GM19397 (cell line): ENCODE data around the gene FASTKD1.
"Not testable (repeated sequence)": the region's sequence is repeated elsewhere in the genome, so short reads cannot be mapped to it uniquely, and the experiment has no call there.

Experiments
- ATAC-seq: cut with Tn5 transposase; IDR thresholded peaks from one replicate; pipeline ENCODE4 v1.9.1; 2021; ENCODE audit warnings: mild to moderate bottlenecking, moderate library complexity; ENCODE audit not compliant: unreplicated experiment

The FASTKD1 gene, protein sequence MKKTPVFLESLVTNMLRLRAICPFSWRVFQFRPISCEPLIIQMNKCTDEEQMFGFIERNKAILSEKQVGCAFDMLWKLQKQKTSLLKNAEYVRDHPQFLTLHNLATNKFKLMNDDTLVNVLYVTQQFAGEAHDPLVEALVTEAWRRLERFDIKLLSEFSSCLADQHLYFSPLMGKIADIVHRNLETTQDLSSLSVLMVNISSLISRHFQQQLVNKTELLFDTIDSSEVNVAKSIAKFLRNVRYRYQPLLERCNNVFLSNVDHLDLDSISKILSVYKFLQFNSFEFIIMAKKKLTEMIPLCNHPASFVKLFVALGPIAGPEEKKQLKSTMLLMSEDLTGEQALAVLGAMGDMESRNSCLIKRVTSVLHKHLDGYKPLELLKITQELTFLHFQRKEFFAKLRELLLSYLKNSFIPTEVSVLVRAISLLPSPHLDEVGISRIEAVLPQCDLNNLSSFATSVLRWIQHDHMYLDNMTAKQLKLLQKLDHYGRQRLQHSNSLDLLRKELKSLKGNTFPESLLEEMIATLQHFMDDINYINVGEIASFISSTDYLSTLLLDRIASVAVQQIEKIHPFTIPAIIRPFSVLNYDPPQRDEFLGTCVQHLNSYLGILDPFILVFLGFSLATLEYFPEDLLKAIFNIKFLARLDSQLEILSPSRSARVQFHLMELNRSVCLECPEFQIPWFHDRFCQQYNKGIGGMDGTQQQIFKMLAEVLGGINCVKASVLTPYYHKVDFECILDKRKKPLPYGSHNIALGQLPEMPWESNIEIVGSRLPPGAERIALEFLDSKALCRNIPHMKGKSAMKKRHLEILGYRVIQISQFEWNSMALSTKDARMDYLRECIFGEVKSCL

DNA sequence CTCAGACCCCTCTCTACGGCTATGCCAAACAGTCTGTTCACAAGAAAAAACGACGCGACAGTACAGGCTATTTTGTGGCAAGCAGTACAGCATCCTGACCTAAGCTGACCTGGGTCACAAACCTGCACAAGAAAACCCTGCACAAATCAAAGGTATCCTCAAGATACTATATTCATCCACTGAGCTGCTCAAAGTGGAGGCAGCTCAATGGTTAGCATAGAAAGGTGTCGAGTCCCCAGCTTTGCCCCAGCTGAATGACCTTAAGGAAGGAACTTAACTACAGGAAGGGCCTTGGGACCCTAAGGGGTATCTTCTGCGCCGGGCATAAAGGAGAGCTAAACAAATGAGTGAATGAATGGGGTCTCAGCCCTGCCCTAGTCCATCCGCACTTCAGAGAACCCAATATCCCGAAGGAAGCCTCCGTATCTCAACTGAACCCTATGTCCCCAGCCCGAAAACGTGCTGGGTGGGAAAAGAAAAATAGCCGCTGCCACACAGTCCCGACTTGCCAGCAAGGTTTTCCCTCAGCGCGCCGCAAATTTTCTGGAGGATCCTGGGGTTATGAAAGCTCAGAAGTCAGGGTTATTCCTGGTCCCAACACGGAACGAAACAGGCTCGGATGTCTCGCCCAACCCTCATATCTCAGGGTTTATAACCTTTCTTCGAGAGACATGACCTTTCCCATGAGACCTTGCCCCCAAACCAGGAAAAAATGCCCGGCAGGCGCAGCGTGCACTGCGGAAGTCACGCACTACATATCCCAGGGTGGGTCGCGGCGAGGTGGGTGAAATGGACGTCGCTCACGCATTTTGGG, at the start of gene FASTKD1:
Gene FASTKD1, minus strand, starts transcription at position 706 of the 814 bp plus-strand sequence. CDS start 1,836 bp downstream, outside the sequence.
- peak; percentile 95 for ATAC-seq

DNA sequence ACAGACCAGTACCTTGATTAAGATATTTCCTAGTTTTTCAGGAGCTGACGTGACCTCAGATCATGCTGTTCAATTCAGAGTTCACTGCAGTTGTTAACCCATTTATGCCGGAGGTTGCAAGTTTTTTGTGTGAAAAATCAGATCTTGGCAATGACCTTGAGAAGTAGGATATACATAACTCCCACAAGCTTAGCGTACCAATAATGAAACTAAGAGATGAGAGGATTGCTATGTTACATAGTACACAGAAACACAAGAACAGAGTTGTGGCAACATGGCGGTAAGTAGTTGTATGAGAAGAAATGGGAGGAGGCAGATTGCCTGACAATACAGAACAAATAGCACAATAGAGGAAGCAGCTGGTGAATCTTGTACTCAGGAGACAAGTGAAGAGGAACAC, 49.6 kb upstream of the FASTKD1 start:
- ATAC-seq: no peak

DNA sequence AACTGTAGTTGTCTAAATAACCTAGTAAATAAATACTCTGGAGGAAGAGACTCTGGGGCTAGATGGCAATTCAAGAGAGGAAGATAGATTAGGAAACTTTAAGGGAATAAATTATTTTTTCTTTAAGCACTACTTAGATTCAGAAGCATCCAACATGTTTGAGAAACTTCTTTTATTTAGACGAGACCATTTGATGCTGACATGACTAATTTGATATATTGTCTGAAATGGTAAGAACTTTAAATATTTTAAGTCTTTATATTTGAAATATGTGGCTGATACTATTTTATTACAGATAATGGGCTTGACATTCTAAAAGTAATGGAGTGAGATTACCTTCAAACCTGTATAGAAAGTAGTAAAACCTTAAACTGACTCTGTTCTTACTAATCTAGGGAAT, 46.8 kb upstream of the FASTKD1 start:
- ATAC-seq: no peak

DNA sequence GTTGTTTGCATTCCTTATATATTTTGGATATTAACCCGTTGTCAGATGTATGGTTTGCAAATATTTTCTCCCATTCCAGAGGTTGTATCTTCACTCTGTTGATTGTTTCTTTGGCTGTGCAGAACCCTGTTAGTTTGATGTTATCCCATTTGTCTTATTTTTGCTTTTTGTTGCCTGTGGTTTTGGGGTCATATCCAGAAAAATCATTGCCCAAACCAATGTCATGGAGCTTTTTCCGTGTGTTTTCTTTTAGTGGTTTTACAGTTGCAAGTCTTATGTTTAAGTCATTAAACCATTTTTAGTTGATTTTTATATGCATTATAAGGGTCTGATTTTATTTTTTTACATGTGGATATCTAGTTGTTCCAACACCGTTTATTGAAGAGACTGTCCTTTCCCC, 46.3 kb upstream of the FASTKD1 start:
- ATAC-seq: no peak

DNA sequence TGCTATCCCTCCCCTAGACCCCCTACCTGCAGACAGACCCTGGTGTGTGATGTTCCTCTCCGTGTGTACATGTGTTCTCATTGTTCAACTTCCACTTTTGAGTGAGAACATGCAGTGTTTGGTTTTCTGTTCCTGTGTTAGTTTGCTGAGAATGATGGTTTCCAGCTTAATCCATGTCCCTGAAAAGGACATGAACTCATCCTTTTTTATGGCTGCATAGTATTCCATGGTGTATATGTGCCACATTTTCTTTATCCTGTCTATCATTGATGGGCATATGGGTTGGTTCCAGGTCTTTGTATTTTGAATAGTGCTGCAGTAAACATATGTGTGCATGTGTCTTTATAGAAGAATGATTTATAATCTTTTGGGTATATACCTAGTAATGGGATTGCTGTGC, 42.3 kb upstream of the FASTKD1 start:
- ATAC-seq: not testable (repeated sequence)

DNA sequence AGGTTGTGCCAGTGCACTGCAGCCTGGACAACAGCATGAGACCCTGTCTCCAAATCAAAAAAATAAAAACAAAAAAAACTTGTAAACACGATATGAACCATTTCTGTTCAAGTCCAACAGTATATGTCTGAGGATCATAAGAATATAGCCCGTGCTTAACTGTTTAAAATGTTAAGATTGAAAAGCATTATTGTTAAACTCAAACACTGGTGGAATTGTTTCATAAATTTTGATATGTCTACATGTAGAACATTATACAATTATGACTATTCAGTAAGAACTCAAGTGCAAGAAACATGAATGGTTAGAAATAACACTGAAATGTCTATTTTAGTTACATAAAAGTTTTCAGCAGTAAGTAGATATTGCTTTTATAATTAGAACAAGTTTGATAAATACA, 40.2 kb upstream of the FASTKD1 start:
- ATAC-seq: no peak

DNA sequence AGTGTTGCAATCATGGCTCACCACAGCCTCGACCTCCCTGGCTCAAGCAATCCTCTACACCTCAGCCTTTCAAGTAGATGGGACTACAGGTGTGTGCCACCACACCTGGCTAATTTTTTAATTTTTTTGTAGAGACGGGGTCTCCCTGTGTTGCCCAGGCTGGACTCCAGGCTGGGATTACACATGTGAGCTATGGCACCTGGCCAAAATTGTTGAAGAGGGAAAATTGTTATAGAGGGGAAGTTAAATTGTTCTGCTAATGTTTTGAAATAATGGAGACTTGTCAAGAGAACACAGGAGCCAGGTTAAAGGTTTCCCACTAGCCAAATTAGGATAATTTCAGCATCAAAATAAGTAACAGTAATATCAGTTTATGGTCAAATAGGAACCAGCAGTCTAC, 35.6 kb upstream of the FASTKD1 start:
- no peak for ATAC-seq

DNA sequence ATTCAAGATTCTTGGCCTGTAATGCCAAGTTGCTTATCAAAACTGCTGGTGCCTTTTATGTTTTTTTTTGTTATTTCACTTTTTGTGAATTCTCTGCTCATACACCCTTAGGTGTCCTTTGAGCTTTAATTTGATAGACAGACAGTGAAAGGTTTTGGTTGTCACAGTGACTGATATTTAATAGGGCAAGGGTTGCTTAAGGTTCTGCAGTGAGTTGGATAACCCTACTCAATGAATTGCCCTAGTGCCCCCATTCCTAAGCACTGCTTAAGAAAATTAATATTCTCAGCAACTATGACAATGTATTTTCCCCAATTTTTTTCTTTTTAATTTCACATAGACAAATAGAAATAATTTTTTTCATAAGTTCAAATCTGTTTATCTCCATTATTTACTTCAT, 25.9 kb upstream of the FASTKD1 start:
- ATAC-seq: no peak

DNA sequence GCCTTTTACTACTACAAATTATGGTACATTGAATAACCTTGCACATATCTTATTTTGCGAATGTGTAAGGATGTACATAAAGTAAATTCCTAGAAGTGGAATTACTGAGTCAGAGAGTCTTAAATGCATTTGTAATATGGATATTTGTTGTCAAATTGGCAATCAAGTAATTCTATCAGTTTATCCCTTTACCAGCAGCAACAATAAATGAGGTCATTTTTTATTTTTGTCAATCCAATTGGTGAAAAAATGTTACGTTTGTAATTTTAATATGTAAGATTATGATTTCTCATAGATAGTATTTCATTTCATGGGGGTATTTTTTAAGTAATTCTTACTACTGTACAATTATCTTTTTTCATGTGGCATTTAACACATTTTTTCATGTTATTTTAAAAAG, 25.3 kb upstream of the FASTKD1 start:
- no peak for ATAC-seq

DNA sequence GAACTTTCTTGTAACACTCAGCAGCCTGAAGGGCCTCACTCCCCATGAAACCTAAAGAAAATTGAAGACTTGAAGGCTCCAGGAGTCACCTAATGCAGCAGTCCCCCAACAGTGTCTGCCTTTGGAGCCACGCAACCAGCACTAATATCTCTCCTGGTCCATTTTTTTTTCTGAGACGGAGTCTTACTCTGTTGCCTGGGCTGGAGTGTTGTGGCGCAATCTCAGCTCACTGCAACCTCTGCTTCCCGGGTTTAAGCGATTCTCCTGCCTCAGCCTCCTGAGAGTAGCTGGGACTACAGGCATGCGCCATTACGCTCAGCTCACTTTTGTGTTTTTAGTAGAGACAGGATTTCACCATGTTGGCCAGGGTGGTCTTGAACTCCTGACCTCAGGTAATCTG, 22.9 kb upstream of the FASTKD1 start:
- ATAC-seq: not testable (repeated sequence)

DNA sequence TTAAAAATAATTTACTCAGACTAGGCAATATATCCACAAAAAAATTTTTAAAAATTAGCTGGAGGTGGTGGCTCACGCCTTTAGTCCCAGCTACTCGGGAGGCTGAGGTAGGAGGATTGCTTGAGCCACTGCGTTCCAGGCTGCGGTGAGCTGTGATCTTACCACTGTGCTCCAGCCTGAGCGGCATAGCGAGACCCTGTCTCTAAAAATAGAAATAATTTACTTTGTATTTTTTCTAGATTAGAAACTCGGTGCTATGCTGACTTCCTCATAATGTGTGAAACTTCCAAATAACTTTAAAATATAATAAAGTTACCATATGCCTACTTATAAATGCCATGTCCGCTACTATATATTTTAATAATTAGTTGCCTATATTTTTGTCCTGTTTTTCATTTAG, 17.1 kb upstream of the FASTKD1 start:
- no peak for ATAC-seq

DNA sequence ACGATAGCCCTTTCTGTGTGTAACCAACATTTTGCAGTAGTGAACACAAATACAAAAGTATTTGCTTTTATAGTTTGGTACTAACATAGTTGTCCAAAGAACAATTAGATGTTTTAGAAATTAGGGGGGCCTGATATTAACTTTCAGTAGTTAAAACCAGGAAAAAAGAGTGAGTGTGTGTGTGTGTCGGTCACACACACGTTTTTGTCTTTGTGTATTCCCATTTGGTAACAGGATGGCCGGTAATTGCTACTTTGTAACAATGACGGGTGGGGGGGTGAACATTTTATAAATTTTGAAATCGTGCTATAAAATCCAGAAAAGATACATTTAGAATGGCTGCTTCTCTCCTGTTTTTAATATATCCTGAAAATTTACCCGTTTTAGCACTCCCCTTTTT, 12.0 kb upstream of the FASTKD1 start:
- no peak for ATAC-seq

DNA sequence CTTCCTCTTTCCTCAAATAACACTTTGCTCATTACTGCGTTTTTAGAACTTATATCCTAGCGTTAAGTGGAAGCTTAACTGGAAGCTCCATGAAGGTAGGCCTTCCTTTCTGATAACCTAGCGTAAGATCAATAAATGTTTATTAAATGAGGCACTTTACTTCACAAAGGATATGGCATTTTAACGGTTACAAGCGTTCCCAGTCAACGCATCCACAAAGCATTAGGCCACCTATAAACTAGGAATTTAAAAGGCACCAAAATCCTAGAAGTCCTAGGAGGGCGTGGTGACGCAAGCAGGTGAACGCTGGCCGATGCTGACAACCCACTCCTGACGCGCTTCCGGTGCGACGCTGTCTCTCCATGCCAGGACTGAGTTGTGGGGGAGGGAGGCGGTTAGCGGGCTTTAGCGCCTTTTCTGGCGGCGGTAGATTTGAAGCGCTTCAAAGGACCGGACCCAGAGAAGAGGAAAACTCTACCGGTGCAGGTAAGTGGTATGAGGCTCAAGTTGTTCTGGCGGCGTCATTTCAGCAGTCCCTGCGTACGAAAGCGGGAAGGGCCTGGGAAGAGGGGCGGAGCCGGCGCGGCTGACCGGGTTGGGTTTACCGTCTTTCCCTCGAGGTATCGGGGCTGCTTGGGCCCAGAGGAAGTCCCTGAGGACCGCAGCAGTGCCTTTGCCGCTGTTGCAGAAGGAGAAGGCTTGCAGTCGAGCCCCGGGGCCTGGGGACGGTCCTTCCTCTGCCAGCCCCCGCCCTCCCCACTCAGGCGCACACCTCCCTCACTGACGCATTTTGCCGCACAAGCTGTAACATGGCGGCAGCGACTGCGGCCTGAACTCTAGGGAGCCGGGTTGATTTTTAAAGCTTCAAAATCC, 10.6 kb upstream of the FASTKD1 start, which contains the start of gene PPIG:
Gene PPIG, plus strand, starts transcription at position 347 of the 873 bp plus-strand sequence. CDS start 19,691 bp downstream, outside the sequence.
- peak; percentile 88 for ATAC-seq

DNA sequence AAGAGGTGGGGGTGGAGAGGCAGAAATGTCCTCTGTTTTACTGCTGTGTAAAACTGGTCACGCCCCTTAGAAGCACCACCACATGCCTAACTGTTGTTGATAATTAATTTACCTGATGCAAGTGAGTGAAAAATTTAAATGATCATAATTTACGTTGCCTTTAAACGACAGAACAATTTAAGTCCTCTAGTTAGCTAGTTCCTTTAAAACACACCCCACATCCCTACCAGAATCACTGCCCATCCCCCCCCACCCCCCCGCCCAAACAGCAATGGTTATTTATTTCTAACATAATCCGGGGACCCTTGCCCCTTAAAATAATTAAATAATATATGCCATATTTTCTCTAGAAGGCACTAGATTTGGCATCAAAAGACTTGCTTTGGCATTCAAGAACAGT, 9.9 kb upstream of the FASTKD1 start:
- ATAC-seq: no peak

DNA sequence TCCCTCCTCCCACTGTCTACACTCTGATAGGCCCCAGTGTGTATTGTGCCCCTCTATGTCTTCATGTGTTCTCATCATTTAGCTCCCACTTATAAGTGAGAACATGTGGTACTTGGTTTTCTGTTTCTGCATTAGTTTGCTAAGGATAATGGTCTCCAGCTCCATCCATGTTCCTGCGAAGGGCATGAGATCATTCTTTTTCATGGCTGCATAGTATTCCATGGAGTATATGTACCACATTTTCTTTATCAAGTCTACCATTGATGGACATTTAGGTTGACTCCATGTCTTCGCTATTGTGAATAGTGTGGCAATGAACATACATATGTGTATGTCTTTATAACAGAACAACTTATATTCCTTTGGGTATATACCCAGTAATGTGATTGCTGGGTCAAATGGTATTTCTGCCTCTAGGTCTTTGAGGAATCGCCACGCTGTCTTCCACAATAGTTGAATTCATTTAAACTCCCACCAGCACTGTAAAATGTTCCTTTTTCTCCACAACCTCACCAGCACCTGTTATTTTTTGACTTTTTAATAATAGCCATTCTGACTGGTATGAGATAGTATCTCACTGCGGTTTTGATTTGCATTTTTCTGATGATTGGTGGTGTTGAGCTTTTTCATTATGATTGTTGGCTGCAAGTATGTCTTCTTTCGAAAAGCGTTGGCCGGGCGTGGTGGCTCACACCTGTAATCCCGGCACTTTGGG, 9.0 kb upstream of the FASTKD1 start:
- ATAC-seq: not testable (repeated sequence)

DNA sequence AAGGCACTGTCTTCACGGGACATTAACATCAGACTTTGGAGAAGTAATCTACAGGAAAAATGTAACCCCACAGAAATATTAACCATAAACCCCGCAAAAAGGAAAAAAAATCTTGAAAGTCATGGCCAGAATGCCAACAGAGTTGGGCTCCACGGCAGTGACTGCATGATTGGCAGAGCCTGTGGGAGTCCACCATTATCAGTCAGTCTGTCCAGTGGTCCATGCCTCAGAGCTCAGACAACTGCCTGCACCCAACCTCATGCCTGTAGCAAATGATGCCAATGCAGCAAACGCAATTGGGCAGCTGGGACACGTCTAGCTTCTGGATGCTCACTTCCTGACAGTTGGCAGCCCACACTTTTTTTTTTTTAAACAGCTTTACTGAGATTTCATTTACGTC, 5.4 kb upstream of the FASTKD1 start:
- ATAC-seq: no peak

DNA sequence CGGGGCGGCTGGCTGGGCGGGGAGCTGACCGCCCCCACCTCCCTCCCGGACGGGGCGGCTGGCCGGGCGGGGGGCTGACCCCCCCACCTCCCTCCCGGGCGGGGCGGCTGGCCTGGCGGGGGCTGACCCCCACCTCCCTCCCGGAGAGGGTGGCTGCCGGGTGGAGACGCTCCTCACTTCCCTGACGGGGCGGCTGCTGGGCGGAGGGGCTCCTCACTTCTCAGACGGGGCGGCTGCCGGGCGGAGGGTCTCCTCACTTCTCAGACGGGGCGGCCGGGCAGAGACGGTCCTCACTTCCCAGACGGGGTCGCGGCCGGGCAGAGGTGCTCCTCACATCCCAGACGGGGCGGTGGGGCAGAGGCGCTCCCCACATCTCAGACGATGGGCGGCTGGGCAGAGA, 1.6 kb upstream of the FASTKD1 start:
- ATAC-seq: not testable (repeated sequence)

DNA sequence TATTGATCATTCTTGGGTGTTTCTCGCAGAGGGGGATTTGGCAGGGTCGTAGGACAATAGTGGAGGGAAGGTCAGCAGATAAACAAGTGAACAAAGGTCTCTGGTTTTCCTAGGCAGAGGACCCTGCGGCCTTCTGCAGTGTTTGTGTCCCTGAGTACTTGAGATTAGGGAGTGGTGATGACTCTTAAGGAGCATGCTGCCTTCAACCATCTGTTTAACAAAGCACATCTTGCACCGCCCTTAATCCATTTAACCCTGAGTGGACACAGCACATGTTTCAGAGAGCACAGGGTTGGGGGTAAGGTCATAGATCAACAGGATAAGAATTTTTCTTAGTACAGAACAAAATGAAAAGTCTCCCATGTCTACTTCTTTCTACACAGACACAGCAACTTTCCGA, 874 bp upstream of the FASTKD1 start:
- not testable (repeated sequence) for ATAC-seq

DNA sequence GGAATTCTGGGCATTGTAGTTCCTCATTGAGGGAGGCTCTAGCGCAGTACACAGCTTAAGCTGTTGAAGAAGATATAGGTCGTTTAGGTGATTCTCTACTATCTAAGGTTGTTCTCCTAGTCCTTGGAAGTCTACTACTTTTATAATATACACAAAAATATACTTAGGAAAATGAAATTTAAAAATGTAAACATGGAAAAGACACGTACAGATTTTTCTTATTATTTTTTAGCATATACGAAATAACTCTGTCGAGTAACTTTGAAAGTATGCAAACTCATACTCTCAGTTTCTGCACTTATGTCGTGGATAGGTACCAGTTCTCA, 272 bp upstream of the FASTKD1 start:
- ATAC-seq: no peak

DNA sequence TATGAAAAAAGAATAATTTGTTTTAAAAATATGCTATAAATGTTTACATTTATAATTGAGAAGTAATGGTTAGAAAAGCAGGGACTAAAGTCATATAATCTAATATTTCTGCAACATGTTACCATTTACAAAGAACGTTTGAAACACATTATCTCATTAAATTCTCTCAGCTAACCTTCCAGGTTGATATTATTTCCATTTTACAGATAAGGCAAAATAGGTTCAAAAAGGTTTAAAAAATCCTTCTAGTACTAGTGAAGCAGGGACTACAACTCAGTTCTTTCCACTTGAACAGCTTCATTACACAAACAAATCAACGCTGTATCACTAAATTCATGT, 875 bp downstream of the FASTKD1 start:
- ATAC-seq: no peak
